Fibroblast of mammary gland (primary cell): ENCODE data around the gene SCLY.

Experiments
- DNase-seq: peaks from one replicate; pipeline ENCODE4 v3.0.0-alpha.2; 2010; ENCODE audit warnings: low read depth
- H3K4me3 ChIP-seq: 2 replicates; pipeline ENCODE4 v1.5.1; 2011; ENCODE audit warnings: low read depth, mild to moderate bottlenecking, low read length, moderate library complexity; ENCODE audit not compliant: control insufficient read depth
- CTCF ChIP-seq: conservative IDR thresholded peaks from 2 replicates; pipeline ENCODE4 v1.5.1; 2011; ENCODE audit warnings: low read depth, low read length, inconsistent platforms; ENCODE audit not compliant: control insufficient read depth, insufficient read depth

Gene SCLY

GRCh38 chr2:238116298-238117198, 55.7 kb downstream of the SCLY start:
- DNase-seq: no peak
- no peak for TF ChIP-seq CTCF
- no peak overlapping the region for H3K4me3 ChIP-seq

- no peak overlapping the region for H3K4me3 ChIP-seq
- no peak for TF ChIP-seq CTCF
- peak; percentile 20 for DNase-seq
These were observed 56.7 kb downstream of the SCLY start for GRCh38 chr2:238117199-238118154.

GRCh38 chr2:238119756-238120462, 59.1 kb downstream of the SCLY start:
- no peak for DNase-seq
- TF ChIP-seq CTCF: no peak
- H3K4me3 ChIP-seq: no peak overlapping the region

- no peak for TF ChIP-seq CTCF
- H3K4me3 ChIP-seq: no peak overlapping the region
- DNase-seq: no peak
These were observed 59.9 kb downstream of the SCLY start for GRCh38 chr2:238120463-238121298.

GRCh38 chr2:238121511-238122286, 60.9 kb downstream of the SCLY start:
- no peak overlapping the region for H3K4me3 ChIP-seq
- TF ChIP-seq CTCF: no peak
- no peak for DNase-seq
